MCF 10A (cell line): ENCODE data around the gene SAT1. TPM values are rescaled to one million over a fixed set of nuclear protein-coding genes. Genes with fewer than 3 reads are reported as not detected.

Source experiments
- BruUV-seq: library from RNA; stranded (reverse); fragments of 400-500 nt; replicated peaks from 2 replicates; lab custom pipeline; 2021; lab: Mats Ljungman, UMichigan
- CTCF ChIA-PET: fragments of 300-600 bp; sonication (Branson Sonifier 250); formaldehyde crosslinking; extraction: SDS; loops from one replicate; lab custom pipeline; 2021; ENCODE audit warnings: antibody characterized with exemption, inconsistent platforms; lab: Yijun Ruan, JAX
- POLR2A ChIA-PET: fragments of 300-600, 350-650 bp; sonication (Branson Sonifier 250); formaldehyde crosslinking; extraction: SDS; loops from one replicate; lab custom pipeline; 2020; ENCODE audit warnings: antibody characterized with exemption, inconsistent platforms; lab: Yijun Ruan, JAX
- DNase-seq: peaks from one replicate; pipeline ENCODE4 v3.0.0-alpha.2; 2018; ENCODE audit not compliant: unreplicated experiment
- H3K27ac Mint-ChIP-seq: one replicate; pipeline ENCODE4 v1.8.0; 2022; ENCODE audit warnings: mild to moderate bottlenecking, low read depth, mixed read lengths; ENCODE audit not compliant: unreplicated experiment
- H3K27me3 Mint-ChIP-seq: one replicate; pipeline ENCODE4 v1.8.0; 2022; ENCODE audit warnings: mixed read lengths; ENCODE audit not compliant: insufficient read depth, unreplicated experiment
- H3K36me3 Mint-ChIP-seq: one replicate; pipeline ENCODE4 v1.8.0; 2022; ENCODE audit warnings: mild to moderate bottlenecking, moderate library complexity, mixed read lengths; ENCODE audit not compliant: insufficient read depth, unreplicated experiment
- H3K4me1 Mint-ChIP-seq: one replicate; pipeline ENCODE4 v1.8.0; 2022; ENCODE audit warnings: mixed read lengths; ENCODE audit not compliant: insufficient read depth, unreplicated experiment
- H3K4me3 Mint-ChIP-seq: one replicate; pipeline ENCODE4 v1.8.0; 2022; ENCODE audit warnings: mild to moderate bottlenecking, moderate library complexity, mixed read lengths; ENCODE audit not compliant: unreplicated experiment
- H3K9me3 Mint-ChIP-seq: one replicate; pipeline ENCODE4 v1.8.0; 2022; ENCODE audit warnings: mixed read lengths; ENCODE audit not compliant: unreplicated experiment
- intact Hi-C: fragments of 100-400 bp; cut with micrococcal nuclease; formaldehyde crosslinking; loops from 2 replicates; pipeline ENCODE4 v1.14.1; 2022
- total RNA-seq: library from RNA; stranded (reverse); gene quantifications from 2 replicates; pipeline ENCODE4 v1.2.3, GENCODE V29; 2022
- TF ChIP-seq, protein P1 (sequence below): fragments of 200-600 bp; IDR thresholded peaks from one replicate; pipeline ENCODE4 v1.8.0; 2022; ENCODE audit warnings: antibody characterized with exemption, mild to moderate bottlenecking; ENCODE audit not compliant: unreplicated experiment

SAT1 gene
- total RNA-seq, 1 experiment from 2014 or later = 582 TPM

DNA sequence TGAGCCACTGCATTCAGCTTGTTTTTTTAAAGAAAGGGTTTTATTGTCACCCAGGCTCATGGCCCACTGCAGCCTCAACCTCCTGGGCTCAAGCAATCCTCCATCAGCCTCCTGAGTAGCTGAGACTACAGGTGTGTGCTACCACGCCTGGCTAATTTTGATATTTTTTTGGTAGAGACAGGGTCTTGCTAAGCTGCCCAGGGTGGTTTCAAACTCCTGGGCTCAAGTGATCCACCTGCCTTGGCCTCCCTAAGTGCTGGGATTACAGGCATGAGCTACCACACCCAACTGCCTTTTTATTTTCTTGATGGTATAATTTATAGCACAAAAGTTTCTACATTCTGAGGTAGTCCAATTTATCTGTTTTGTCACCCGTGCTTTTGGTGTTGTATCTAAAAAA lies 38.9 kb downstream of the SAT1 start:
- Mint-ChIP-seq H3K9me3 (no peaks in the 10 kb centered on the region), H3K4me3 (no peak overlapping the region), H3K27me3 (peaks cover 23% of the 10 kb centered on the region), H3K36me3 (no peaks in the 10 kb centered on the region), H3K4me1 (peaks cover 6% of the 10 kb centered on the region), H3K27ac (no peak overlapping the region)
- CTCF ChIA-PET = interaction anchor here (1.1 to 1.7 kb wide), 2 partner anchors 23 to 80 kb away, joined by 3 read pairs; no protein-coding TSS in a partner anchor
- POLR2A ChIA-PET = no interaction called here
- intact Hi-C loops = loop anchor here (2.0 kb wide), 1 partner anchor 65 kb away; no protein-coding TSS in a partner anchor
- BruUV-seq = no TSS peak
- no peak for DNase-seq
- TF ChIP-seq, protein P1, sequence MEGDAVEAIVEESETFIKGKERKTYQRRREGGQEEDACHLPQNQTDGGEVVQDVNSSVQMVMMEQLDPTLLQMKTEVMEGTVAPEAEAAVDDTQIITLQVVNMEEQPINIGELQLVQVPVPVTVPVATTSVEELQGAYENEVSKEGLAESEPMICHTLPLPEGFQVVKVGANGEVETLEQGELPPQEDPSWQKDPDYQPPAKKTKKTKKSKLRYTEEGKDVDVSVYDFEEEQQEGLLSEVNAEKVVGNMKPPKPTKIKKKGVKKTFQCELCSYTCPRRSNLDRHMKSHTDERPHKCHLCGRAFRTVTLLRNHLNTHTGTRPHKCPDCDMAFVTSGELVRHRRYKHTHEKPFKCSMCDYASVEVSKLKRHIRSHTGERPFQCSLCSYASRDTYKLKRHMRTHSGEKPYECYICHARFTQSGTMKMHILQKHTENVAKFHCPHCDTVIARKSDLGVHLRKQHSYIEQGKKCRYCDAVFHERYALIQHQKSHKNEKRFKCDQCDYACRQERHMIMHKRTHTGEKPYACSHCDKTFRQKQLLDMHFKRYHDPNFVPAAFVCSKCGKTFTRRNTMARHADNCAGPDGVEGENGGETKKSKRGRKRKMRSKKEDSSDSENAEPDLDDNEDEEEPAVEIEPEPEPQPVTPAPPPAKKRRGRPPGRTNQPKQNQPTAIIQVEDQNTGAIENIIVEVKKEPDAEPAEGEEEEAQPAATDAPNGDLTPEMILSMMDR = no peak

DNA sequence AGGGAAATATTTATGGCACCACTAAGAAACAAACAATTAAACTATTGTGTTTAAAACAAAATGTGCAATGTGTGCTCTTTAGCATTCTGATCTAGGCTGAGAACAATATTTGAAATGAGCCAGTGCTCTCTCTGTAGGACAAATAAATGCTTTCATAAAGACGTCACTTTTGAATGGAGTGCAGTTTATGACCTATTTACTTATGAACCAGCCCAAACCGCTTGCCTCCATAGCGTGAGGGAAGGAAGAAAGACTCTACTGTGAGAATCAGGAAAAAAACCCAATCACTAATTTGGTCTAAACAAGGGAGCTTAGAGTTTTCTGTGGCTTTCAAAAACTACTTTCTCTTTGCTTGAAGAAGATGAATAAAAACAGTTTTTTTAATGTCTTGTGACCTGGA lies 39.4 kb downstream of the SAT1 start:
- BruUV-seq = no TSS peak
- DNase-seq = no peak
- POLR2A ChIA-PET = no interaction called here
- CTCF ChIA-PET = interaction anchor here (1.1 to 1.8 kb wide), 4 partner anchors 23 to 128 kb away, joined by 3 to 11 read pairs (median 3); no protein-coding TSS in a partner anchor
- H3K27ac Mint-ChIP-seq = no peak overlapping the region
- H3K4me1 Mint-ChIP-seq = peaks cover 6% of the 10 kb centered on the region
- TF ChIP-seq, protein P1 = no peak
- intact Hi-C loops = no loop called here
- H3K4me3 Mint-ChIP-seq = no peak overlapping the region
- peaks cover 25% of the 10 kb centered on the region for H3K27me3 Mint-ChIP-seq
- no peaks in the 10 kb centered on the region for H3K9me3 Mint-ChIP-seq
- H3K36me3 Mint-ChIP-seq = no peaks in the 10 kb centered on the region

DNA sequence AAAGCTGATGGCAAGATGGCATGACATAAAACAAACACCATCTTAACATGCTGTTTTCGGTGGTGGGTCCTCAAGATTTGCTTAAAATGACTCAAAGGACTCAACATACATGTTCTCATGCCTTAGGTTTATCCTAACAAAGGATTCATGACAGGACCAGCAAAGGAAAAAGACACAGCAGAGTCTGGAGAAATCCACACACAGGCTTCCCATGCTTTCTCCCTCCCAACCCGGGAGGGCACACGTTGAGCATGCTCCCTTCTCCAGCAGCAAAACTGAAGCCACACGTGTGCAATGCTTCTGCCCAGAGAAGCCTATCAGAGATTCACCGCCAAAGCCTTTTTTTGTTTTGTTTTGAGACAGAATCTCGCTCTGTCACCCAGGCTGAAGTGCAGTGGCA lies 39.9 kb downstream of the SAT1 start:
- Mint-ChIP-seq H3K9me3 (no peaks in the 10 kb centered on the region), H3K4me3 (no peak overlapping the region), H3K27me3 (peaks cover 29% of the 10 kb centered on the region), H3K4me1 (peaks cover 6% of the 10 kb centered on the region), H3K36me3 (no peaks in the 10 kb centered on the region), H3K27ac (no peak overlapping the region)
- no TSS peak for BruUV-seq
- TF ChIP-seq, protein P1 = no peak
- CTCF ChIA-PET = interaction anchor here (0.6 to 1.8 kb wide), 3 partner anchors 13 to 129 kb away, joined by 3 to 11 read pairs (median 5); no protein-coding TSS in a partner anchor
- POLR2A ChIA-PET = no interaction called here
- intact Hi-C loops = no loop called here
- no peak for DNase-seq

DNA sequence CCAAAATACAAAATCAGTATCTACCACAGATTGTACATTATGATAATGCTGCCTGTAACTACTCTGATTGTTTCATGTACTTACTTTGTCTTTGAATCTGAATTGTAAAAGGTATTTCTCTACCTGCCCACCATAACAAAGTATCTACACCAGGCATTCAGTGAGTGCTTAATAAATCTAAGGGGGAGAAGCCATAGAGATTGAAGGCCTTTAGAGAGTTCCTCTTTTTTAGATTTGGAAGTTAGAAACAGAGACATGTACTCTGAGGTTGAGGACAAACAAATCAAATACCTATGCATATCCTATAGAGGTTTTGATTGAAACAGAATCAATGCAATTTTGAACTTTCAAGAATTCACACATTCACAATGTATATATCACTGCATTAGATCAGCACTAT lies 42.7 kb downstream of the SAT1 start:
- ChIA-PET POLR2A (no interaction called here), CTCF (no interaction called here)
- no TSS peak for BruUV-seq
- no peak overlapping the region for H3K4me3 Mint-ChIP-seq
- no peaks in the 10 kb centered on the region for H3K4me1 Mint-ChIP-seq
- TF ChIP-seq, protein P1 = no peak
- intact Hi-C loops = no loop called here
- H3K27me3 Mint-ChIP-seq = peaks cover 28% of the 10 kb centered on the region
- H3K9me3 Mint-ChIP-seq = no peaks in the 10 kb centered on the region
- no peaks in the 10 kb centered on the region for H3K36me3 Mint-ChIP-seq
- no peak overlapping the region for H3K27ac Mint-ChIP-seq
- no peak for DNase-seq
